IMR-90 (cell line): Measurements from ENCODE around the gene HOXD12. TPM values are rescaled to one million over a fixed set of nuclear protein-coding genes. Genes with fewer than 3 reads are reported as not detected.

Experiments
- BHLHE40 ChIP-seq: fragments of 150-350 bp; IDR thresholded peaks from 2 replicates; pipeline ENCODE4 v1.6.1; 2016; ENCODE audit warnings: mild to moderate bottlenecking, low read depth, low read length
- ELK1 ChIP-seq: fragments of 150-350 bp; IDR thresholded peaks from 2 replicates; pipeline ENCODE4 v1.6.1; 2016; ENCODE audit warnings: low read depth, mild to moderate bottlenecking, low read length, moderate library complexity, borderline replicate concordance
- MAFK ChIP-seq: IDR thresholded peaks from 2 replicates; pipeline ENCODE4 v1.6.1; 2012; ENCODE audit warnings: low read depth, low read length, improper control_type of control experiment
- MAZ ChIP-seq: IDR thresholded peaks from 2 replicates; pipeline ENCODE4 v1.6.1; 2012; ENCODE audit warnings: low read depth, mild to moderate bottlenecking, low read length, improper control_type of control experiment, moderate library complexity, borderline replicate concordance
- POLR2A ChIP-seq: IDR thresholded peaks from 2 replicates; pipeline ENCODE4 v1.6.1; 2012; ENCODE audit warnings: mild to moderate bottlenecking, low read depth, low read length
- RCOR1 ChIP-seq: IDR thresholded peaks from 2 replicates; pipeline ENCODE4 v1.6.1; 2012; ENCODE audit warnings: mild to moderate bottlenecking, low read length, improper control_type of control experiment; ENCODE audit not compliant: insufficient replicate concordance
- polyA plus RNA-seq, 3 experiments: library from polyadenylated mRNA; depleted of rRNA; stranded (reverse); fragments of >200 nt; gene quantifications; 2 replicates each; pipeline ENCODE4 v1.2.3, GENCODE V29; 2012; ENCODE audit warnings: low replicate concordance in 1 of 3
- total RNA-seq: library from RNA; depleted of rRNA; stranded (reverse); fragments of >200 nt; gene quantifications from 2 replicates; pipeline ENCODE4 v1.2.3, GENCODE V29; 2012

HOXD12 gene
- total and polyA plus RNA-seq, 2 of the 4 experiments (the other 2 are of a cell fraction), result not detected

GRCh38 chr2:176066645-176067588, 32.7 kb upstream of the HOXD12 start (continued):
- no peak for TF ChIP-seq BHLHE40
- TF ChIP-seq POLR2A, result no peak
- TF ChIP-seq ELK1, result no peak
- no peak for TF ChIP-seq MAZ
- TF ChIP-seq MAFK, result no peak
- no peak for TF ChIP-seq RCOR1
